Hepatocyte (in vitro differentiated cells): ENCODE measurements around the gene ANO1.

Experiments
- EZH2phosphoT487 ChIP-seq: fragments of 200-600 bp; sonication (generic); IDR thresholded peaks from one replicate; pipeline ENCODE4 v1.6.1; 2018; ENCODE audit warnings: antibody characterized with exemption, mild to moderate bottlenecking, low read depth, moderate library complexity; ENCODE audit not compliant: unreplicated experiment, severe bottlenecking
- TF ChIP-seq, protein P1 (sequence below): fragments of 200-600 bp; sonication (generic); IDR thresholded peaks from 2 replicates; pipeline ENCODE4 v1.5.1; 2016; ENCODE audit warnings: antibody characterized with exemption, mild to moderate bottlenecking; ENCODE audit not compliant: poor library complexity

- TF ChIP-seq EZH2phosphoT487, result no peak
- TF ChIP-seq, protein P1, sequence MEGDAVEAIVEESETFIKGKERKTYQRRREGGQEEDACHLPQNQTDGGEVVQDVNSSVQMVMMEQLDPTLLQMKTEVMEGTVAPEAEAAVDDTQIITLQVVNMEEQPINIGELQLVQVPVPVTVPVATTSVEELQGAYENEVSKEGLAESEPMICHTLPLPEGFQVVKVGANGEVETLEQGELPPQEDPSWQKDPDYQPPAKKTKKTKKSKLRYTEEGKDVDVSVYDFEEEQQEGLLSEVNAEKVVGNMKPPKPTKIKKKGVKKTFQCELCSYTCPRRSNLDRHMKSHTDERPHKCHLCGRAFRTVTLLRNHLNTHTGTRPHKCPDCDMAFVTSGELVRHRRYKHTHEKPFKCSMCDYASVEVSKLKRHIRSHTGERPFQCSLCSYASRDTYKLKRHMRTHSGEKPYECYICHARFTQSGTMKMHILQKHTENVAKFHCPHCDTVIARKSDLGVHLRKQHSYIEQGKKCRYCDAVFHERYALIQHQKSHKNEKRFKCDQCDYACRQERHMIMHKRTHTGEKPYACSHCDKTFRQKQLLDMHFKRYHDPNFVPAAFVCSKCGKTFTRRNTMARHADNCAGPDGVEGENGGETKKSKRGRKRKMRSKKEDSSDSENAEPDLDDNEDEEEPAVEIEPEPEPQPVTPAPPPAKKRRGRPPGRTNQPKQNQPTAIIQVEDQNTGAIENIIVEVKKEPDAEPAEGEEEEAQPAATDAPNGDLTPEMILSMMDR, result no peak
These were observed 24.1 kb upstream of the ANO1 start for GRCh38 chr11:70054004-70054403.
